K562 (cell line): Measurements from ENCODE around the gene FAHD2A. TPM values are rescaled to one million over a fixed set of nuclear protein-coding genes. Genes with fewer than 3 reads are reported as not detected.

Experiments used
- ATAC-seq: fragments of 200-7000 bp; cut with Tn5 transposase; 3 replicates; pipeline ENCODE4 v1.9.1; 2020; ENCODE audit warnings: moderate library complexity
- BruUV-seq: library from RNA; stranded (reverse); fragments of 400-500 nt; replicated peaks from 2 replicates; lab custom pipeline; 2021; lab: Mats Ljungman, UMichigan
- CTCF ChIA-PET: fragments of 300-600 bp; formaldehyde crosslinking; extraction: SDS; loops from one replicate; lab custom pipeline; 2021; ENCODE audit warnings: low intra/inter-chr PET ratio; lab: Yijun Ruan, JAX
- POLR2A ChIA-PET: fragments of 300-600, 350-650 bp; sonication (Branson Sonifier 250); formaldehyde crosslinking; extraction: SDS; loops from one replicate; lab custom pipeline; 2021; ENCODE audit warnings: antibody characterized with exemption, inconsistent platforms; lab: Yijun Ruan, JAX
- DNase-seq, 4 experiments: peaks; one replicate each; pipeline versions ENCODE4 v3.0.0 to v3.0.0-alpha.2; 2011 to 2018; ENCODE audit warnings: low spot score in 3 of 4, mixed read lengths in 3 of 4; ENCODE audit errors: extremely low read depth in 1 of 4
- FAIRE-seq: peaks from 2 replicates; lab custom pipeline; 2011; peaks lifted over from hg19 to GRCh38; lab: Jason Lieb, UNC
- H2AFZ ChIP-seq: 2 replicates; pipeline ENCODE4 v1.6.0; 2011; ENCODE audit warnings: low read depth, low read length, control low read depth, inconsistent platforms
- H3K27ac ChIP-seq: fragments of 200-600 bp; 3 replicates; pipeline ENCODE4 v1.8.0; 2011; ENCODE audit warnings: low read depth, mild to moderate bottlenecking, control low read depth, inconsistent platforms, low read length, moderate library complexity, mixed read lengths; ENCODE audit errors: extremely low read depth
- H3K27me3 ChIP-seq, 2 experiments: fragments of 300-600 bp in 1 of 2; 2 replicates in 1 of 2; 3 replicates in 1 of 2; pipeline versions ENCODE4 v1.6.0 to v1.8.0; 2011; ENCODE audit warnings: inconsistent platforms in 2 of 2, low read length in 2 of 2, mild to moderate bottlenecking in 1 of 2, mixed read lengths in 1 of 2, moderate library complexity in 1 of 2; ENCODE audit not compliant: control insufficient read depth in 2 of 2, insufficient read depth in 2 of 2
- H3K36me3 ChIP-seq: fragments of 300-600 bp; 3 replicates; pipeline ENCODE4 v1.8.0; 2011; ENCODE audit warnings: mild to moderate bottlenecking, low read length, inconsistent platforms; ENCODE audit not compliant: control insufficient read depth, insufficient read depth
- H3K4me1 ChIP-seq, 2 experiments: fragments of 200-600 bp in 1 of 2; replicated peaks in 1 of 2; 2 replicates in 1 of 2; 3 replicates in 1 of 2; pipeline versions ENCODE4 v1.5.1 to v1.8.0; 2011; ENCODE audit warnings: inconsistent platforms in 2 of 2, low read length in 2 of 2, mild to moderate bottlenecking in 1 of 2, mixed read lengths in 1 of 2, moderate library complexity in 1 of 2; ENCODE audit not compliant: control insufficient read depth in 2 of 2, insufficient read depth in 2 of 2
- H3K4me2 ChIP-seq: 2 replicates; pipeline ENCODE4 v1.6.1; 2011; ENCODE audit warnings: low read length, control low read depth, inconsistent platforms, mixed read lengths; ENCODE audit not compliant: insufficient read depth
- H3K4me3 ChIP-seq: fragments of 200-600 bp; sonication (generic), shearing (Covaris generic); 2 replicates; pipeline ENCODE4 v1.5.1; 2016; ENCODE audit warnings: control low read depth, inconsistent platforms
- H3K79me2 ChIP-seq: fragments of 200-600 bp; 3 replicates; pipeline ENCODE4 v1.8.0; 2011; ENCODE audit warnings: low read length, inconsistent platforms; ENCODE audit not compliant: control insufficient read depth, insufficient read depth
- H3K9ac ChIP-seq, 2 experiments: 2 replicates each; pipeline versions ENCODE4 v1.6.0 to v1.6.1; 2011; ENCODE audit warnings: low read depth in 2 of 2, low read length in 2 of 2, control low read depth in 1 of 2, inconsistent platforms in 1 of 2, mild to moderate bottlenecking in 1 of 2, mixed read lengths in 1 of 2; ENCODE audit not compliant: insufficient read depth in 1 of 2
- H3K9me1 ChIP-seq: one replicate; pipeline ENCODE4 v1.6.0; 2011; ENCODE audit warnings: inconsistent platforms, mild to moderate bottlenecking, low read length, moderate library complexity; ENCODE audit not compliant: control insufficient read depth, insufficient read depth
- H3K9me3 ChIP-seq: replicated peaks from 2 replicates; pipeline ENCODE4 v1.5.1; 2011; ENCODE audit warnings: low read depth, low read length, inconsistent platforms; ENCODE audit not compliant: control insufficient read depth, insufficient read depth
- H4K20me1 ChIP-seq: replicated peaks from 2 replicates; pipeline ENCODE4 v1.6.1; 2011; ENCODE audit warnings: low read length, inconsistent platforms, mixed read lengths; ENCODE audit not compliant: control insufficient read depth, insufficient read depth
- CREB1 ChIP-seq, 2 experiments: sonication (generic) in 1 of 2; formaldehyde crosslinking in 1 of 2; IDR thresholded peaks; 2 replicates each; pipeline versions ENCODE4 v1.6.1 to v1.8.0; 2012 to 2022; ENCODE audit warnings: inconsistent platforms in 1 of 2, mild to moderate bottlenecking in 1 of 2, missing genetic modification reagents in 1 of 2, moderate library complexity in 1 of 2
- CTBP1 ChIP-seq: fragments of 450-650 bp; IDR thresholded peaks from 2 replicates; pipeline ENCODE4 v1.6.1; 2016; ENCODE audit warnings: borderline replicate concordance
- ESRRA ChIP-seq: fragments of 450-650 bp; IDR thresholded peaks from 2 replicates; pipeline ENCODE4 v1.6.1; 2014; ENCODE audit warnings: low read depth, mild to moderate bottlenecking, moderate library complexity, borderline replicate concordance
- NCOA4 ChIP-seq: fragments of 450-650 bp; IDR thresholded peaks from 2 replicates; pipeline ENCODE4 v1.6.1; 2018; ENCODE audit warnings: mild to moderate bottlenecking; ENCODE audit not compliant: partially characterized antibody
- NFE2L1 ChIP-seq: fragments of 450-650 bp; IDR thresholded peaks from 2 replicates; pipeline ENCODE4 v1.6.1; 2016; ENCODE audit warnings: missing genetic modification characterization, low read depth, mild to moderate bottlenecking, missing compliant biosample characterization, moderate library complexity, borderline replicate concordance
- PCBP1 ChIP-seq: fragments of 200-400 bp; formaldehyde crosslinking; IDR thresholded peaks from 2 replicates; pipeline ENCODE4 v1.6.1; 2018; ENCODE audit warnings: mild to moderate bottlenecking, low read depth, low read length; ENCODE audit not compliant: poor library complexity, severe bottlenecking
- PREB ChIP-seq: sonication (generic); formaldehyde crosslinking; IDR thresholded peaks from 2 replicates; pipeline ENCODE4 v1.8.1; 2023; ENCODE audit warnings: mild to moderate bottlenecking, missing genetic modification reagents
- PTRF ChIP-seq: fragments of 450-650 bp; IDR thresholded peaks from 2 replicates; pipeline ENCODE4 v1.6.1; 2016; ENCODE audit warnings: mild to moderate bottlenecking, missing genetic modification characterization, missing compliant biosample characterization
- ZFPM2 ChIP-seq: fragments of 250-450 bp; sonication (Bioruptor Pico); IDR thresholded peaks from 2 replicates; pipeline ENCODE4 v1.5.1; 2022; ENCODE audit warnings: mild to moderate bottlenecking
- ZNF57 ChIP-seq: fragments of 450-650 bp; formaldehyde crosslinking; IDR thresholded peaks from 2 replicates; pipeline ENCODE4 v1.4.0; 2020; ENCODE audit warnings: mild to moderate bottlenecking, moderate library complexity
- WGBS: fragments of 100-300 bp; shearing (Covaris generic); methylation state at CpG from one replicate; pipeline ENCODE4 v1.1.6; 2016; ENCODE audit warnings: low coverage, mixed read lengths; ENCODE audit not compliant: insufficient coverage; ENCODE audit errors: missing lambda C conversion rate; 5-methylcytosine and 5-hydroxymethylcytosine counted together
- in situ Hi-C: fragments of 300-500 bp; cut with MboI; formaldehyde crosslinking; loops from 4 replicates; pipeline ENCODE4 v1.15.0; 2018; ENCODE audit warnings: inconsistent platforms, mixed read lengths
- intact Hi-C: fragments of 100-400 bp; cut with micrococcal nuclease; formaldehyde crosslinking; loops from 2 replicates; pipeline ENCODE4 v1.14.2; 2022
- polyA plus RNA-seq, 8 experiments: library from polyadenylated mRNA; depleted of rRNA in 4 of 8; stranded (reverse) in 5 of 8; unstranded in 3 of 8; fragments of >200 nt; fragmentation: Nextera tagmentation in 2 of 8; fragmentation: Illumina TruSeq in 1 of 8; extraction: Ambion mirVana in 2 of 8; extraction: Trizol in 1 of 8; gene quantifications; 2 replicates each; pipeline versions ENCODE4 v1.2.1 to v1.2.3, GENCODE V29; 2011 to 2014; ENCODE audit warnings: inconsistent platforms in 1 of 8, missing spikeins in 1 of 8
- total RNA-seq, 7 experiments: library from RNA; depleted of rRNA in 6 of 7; stranded (reverse); fragments of >200 nt in 6 of 7; fragmentation: Illumina TruSeq in 2 of 7; extraction: Trizol in 2 of 7; gene quantifications; 2 replicates each; pipeline versions ENCODE4 v1.2.1 to v1.2.3, GENCODE V29; 2011 to 2021; ENCODE audit warnings: low replicate concordance in 1 of 7
- TF ChIP-seq, protein P1 (sequence below): sonication (generic); formaldehyde crosslinking; IDR thresholded peaks from 2 replicates; pipeline ENCODE4 v1.8.0; 2022; ENCODE audit warnings: mild to moderate bottlenecking, low read depth, missing genetic modification reagents

FAHD2A gene
- total and polyA plus RNA-seq, 9 of the 15 experiments (the other 6 are each of a cell fraction or from before 2014, with no cell fraction given), result 13.8 to 41.0 (median 30.4) TPM

DNA sequence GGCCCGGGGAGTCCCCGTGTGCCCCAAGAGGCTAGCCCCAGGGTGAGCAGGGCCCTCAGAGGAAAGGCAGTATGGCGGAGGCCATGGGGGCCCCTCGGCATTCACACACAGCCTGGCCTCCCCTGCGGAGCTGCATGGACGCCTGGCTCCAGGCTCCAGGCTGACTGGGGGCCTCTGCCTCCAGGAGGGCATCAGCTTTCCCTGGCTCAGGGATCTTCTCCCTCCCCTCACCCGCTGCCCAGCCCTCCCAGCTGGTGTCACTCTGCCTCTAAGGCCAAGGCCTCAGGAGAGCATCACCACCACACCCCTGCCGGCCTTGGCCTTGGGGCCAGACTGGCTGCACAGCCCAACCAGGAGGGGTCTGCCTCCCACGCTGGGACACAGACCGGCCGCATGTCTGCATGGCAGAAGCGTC, 16.9 kb upstream of the FAHD2A start:
- Histone ChIP-seq H3K79me2 (no peaks in the 10 kb centered on the region), H3K4me3 (no peak overlapping the region), H2AFZ (no peak overlapping the region), H3K27me3 (peaks cover 10 to 65% of the 10 kb centered on the region in 2 experiments; a peak in 4 of 5 replicates), H3K4me2 (no peak overlapping the region), H3K9me1 (no peaks in the 10 kb centered on the region), H3K36me3 (no peaks in the 10 kb centered on the region), H3K9me3 (no peaks in the 10 kb centered on the region), H3K9ac (no peak overlapping the region; a peak in 1 of 4 replicates), H4K20me1 (no peaks in the 10 kb centered on the region), H3K4me1 (peaks cover 0 to 10% of the 10 kb centered on the region in 2 experiments; a peak in 2 of 5 replicates), H3K27ac (no peak overlapping the region)
- intact Hi-C loops (loop anchor here (10.0 kb wide), 1 partner anchor 339 kb away; no protein-coding TSS in a partner anchor), in situ Hi-C loops (no loop called here)
- ATAC-seq, result no peak
- BruUV-seq, result no TSS peak
- FAIRE-seq, result no peak
- no peak for TF ChIP-seq PREB (CRISPR knock-in tag)
- peak in 1 of 4 experiments; percentile 1 for DNase-seq
- POLR2A ChIA-PET, result no interaction called here
- CTCF ChIA-PET, result no interaction called here
- 0% methylated on average over 12 of the region's 12 CpGs for WGBS

GRCh38 chr2:95386031-95386430, 16.5 kb upstream of the FAHD2A start:
- H3K27ac ChIP-seq, result no peak overlapping the region
- in situ Hi-C loops, result no loop called here
- no TSS peak for BruUV-seq
- H3K4me2 ChIP-seq, result no peak overlapping the region
- H2AFZ ChIP-seq, result no peak overlapping the region
- ATAC-seq (no peak), FAIRE-seq (no peak), DNase-seq (no peak)
- peaks cover 10 to 64% of the 10 kb centered on the region in 2 experiments; a peak in 4 of 5 replicates for H3K27me3 ChIP-seq
- H3K9me3 ChIP-seq, result no peaks in the 10 kb centered on the region
- H3K79me2 ChIP-seq, result no peaks in the 10 kb centered on the region
- ChIA-PET CTCF (no interaction called here), POLR2A (no interaction called here)
- no peak overlapping the region for H3K4me3 ChIP-seq
- no peak overlapping the region for H3K9ac ChIP-seq
- intact Hi-C loops, result loop anchor here (10.0 kb wide), 1 partner anchor 339 kb away; no protein-coding TSS in a partner anchor
- H3K9me1 ChIP-seq, result no peaks in the 10 kb centered on the region
- no peaks in the 10 kb centered on the region for H3K36me3 ChIP-seq
- peaks cover 0 to 10% of the 10 kb centered on the region in 2 experiments; a peak in 2 of 5 replicates for H3K4me1 ChIP-seq
- whole genome bisulfite sequencing, result 0% methylated on average over 6 of the region's 6 CpGs
- H4K20me1 ChIP-seq, result no peaks in the 10 kb centered on the region
- TF ChIP-seq ZFPM2 (CRISPR knock-in tag), result no peak
- TF ChIP-seq, protein P1, sequence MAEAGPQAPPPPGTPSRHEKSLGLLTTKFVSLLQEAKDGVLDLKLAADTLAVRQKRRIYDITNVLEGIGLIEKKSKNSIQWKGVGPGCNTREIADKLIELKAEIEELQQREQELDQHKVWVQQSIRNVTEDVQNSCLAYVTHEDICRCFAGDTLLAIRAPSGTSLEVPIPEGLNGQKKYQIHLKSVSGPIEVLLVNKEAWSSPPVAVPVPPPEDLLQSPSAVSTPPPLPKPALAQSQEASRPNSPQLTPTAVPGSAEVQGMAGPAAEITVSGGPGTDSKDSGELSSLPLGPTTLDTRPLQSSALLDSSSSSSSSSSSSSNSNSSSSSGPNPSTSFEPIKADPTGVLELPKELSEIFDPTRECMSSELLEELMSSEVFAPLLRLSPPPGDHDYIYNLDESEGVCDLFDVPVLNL (CRISPR knock-in tag), result no peak
- no peak for TF ChIP-seq NFE2L1 (tag)
- no peak for TF ChIP-seq CREB1 (IDR thresholded peaks at IDR 0.05)
- TF ChIP-seq CREB1 (CRISPR knock-in tag; IDR thresholded peaks at IDR 0.05), result no peak
- no peak for TF ChIP-seq PCBP1
- TF ChIP-seq NCOA4, result no peak
- no peak for TF ChIP-seq ZNF57 (CRISPR knock-in tag)
- TF ChIP-seq ESRRA, result no peak
- TF ChIP-seq CTBP1, result no peak
- no peak for TF ChIP-seq PTRF
